Fibroblast of mammary gland (primary cell): ENCODE measurements around the gene CCDC148.

ENCODE experiments used
- DNase-seq: peaks from one replicate; pipeline ENCODE4 v3.0.0-alpha.2; 2010; ENCODE audit warnings: low read depth
- H3K4me3 ChIP-seq: 2 replicates; pipeline ENCODE4 v1.5.1; 2011; ENCODE audit warnings: low read depth, mild to moderate bottlenecking, low read length, moderate library complexity; ENCODE audit not compliant: control insufficient read depth
- CTCF ChIP-seq: conservative IDR thresholded peaks from 2 replicates; pipeline ENCODE4 v1.5.1; 2011; ENCODE audit warnings: low read depth, low read length, inconsistent platforms; ENCODE audit not compliant: control insufficient read depth, insufficient read depth

The CCDC148 gene

GRCh38 chr2:158211502-158211901, 245.1 kb downstream of the CCDC148 start:
- TF ChIP-seq CTCF = no peak
- peak; percentile 35 for DNase-seq
- no peak overlapping the region for H3K4me3 ChIP-seq

DNA sequence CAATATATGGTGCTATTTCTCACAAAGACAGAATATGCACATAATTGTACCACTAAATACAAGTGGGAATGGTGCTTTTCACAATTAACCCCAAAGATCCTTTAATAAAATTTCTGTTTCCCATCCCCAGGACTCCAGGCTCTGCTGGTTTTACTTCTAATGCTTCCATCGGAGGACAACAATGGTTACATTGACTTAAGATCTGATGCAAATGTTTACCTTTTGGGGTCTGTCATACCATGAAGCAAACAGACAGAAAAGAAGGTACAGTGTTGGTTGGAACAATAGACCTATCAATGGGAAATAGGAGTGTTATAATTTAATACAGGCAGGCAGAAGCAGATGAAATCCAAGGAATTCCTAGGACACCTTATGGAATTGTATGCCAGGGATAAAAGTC, 249.2 kb downstream of the CCDC148 start:
- no peak overlapping the region for H3K4me3 ChIP-seq
- TF ChIP-seq CTCF = no peak
- no peak for DNase-seq

DNA sequence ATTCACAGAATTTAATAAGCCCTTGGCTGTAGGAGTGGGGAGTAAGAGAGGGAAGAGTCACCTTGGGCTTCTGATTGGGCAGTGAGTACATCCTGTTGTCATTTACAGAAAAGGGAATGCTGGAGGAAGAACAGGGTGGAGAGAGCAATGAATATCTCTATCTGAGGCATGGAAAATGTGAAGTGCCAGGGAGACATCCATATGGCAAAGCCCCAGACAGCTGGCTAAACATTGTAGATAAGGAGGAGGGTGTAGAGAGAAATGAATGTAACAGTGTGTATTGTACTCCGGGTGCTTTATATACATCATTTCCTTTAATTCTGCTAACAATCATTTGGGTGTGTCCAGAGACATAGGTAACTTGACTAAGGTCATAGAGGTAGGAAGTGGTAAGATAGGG, 251.3 kb downstream of the CCDC148 start:
- no peak for DNase-seq
- no peak for TF ChIP-seq CTCF
- H3K4me3 ChIP-seq = no peak overlapping the region

GRCh38 chr2:158204741-158205165, 251.8 kb downstream of the CCDC148 start:
- no peak for TF ChIP-seq CTCF
- peak; percentile 5 for DNase-seq
- no peak overlapping the region for H3K4me3 ChIP-seq

DNA sequence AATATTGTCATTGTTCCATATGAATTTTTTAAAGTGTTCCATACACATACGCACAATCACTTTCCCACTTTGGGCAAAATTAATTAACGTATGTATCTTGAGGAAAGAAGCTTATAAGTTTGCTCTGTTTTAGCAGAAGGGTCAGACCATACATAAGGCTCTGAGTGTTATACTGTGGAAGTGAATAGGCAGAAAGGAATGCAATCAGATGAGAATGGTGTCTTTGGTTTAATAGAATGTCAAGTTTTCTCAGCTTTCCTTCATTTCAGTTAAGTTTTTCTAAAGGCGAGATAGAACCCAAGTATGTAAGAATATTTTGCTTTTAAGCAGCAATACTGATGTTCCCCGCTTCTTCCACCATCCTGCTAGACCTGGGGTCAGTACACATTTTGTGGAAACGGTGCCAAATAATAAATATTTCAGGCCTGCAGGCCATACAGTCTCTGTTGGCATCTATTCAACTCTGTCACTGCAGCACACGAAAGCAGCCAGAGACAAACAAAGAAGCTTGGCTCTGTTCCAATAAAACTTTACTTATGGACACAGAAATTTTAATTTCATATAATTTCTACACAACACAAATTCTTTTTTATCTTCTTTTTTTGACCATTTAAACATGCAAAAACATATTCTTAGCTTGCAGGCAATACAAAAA, 254.3 kb downstream of the CCDC148 start:
- TF ChIP-seq CTCF = no peak
- DNase-seq = no peak
- no peak overlapping the region for H3K4me3 ChIP-seq

GRCh38 chr2:158199928-158200650, 256.5 kb downstream of the CCDC148 start:
- no peak for TF ChIP-seq CTCF

More at GRCh38 chr2:158199928-158200650, 256.5 kb downstream of the CCDC148 start:
- H3K4me3 ChIP-seq = no peak overlapping the region
- DNase-seq = no peak
